ENCODE results near the gene SHISA9. TPM values are rescaled to one million over a fixed set of nuclear protein-coding genes. Genes with fewer than 3 reads are reported as not detected.

Gene SHISA9
- total and polyA plus RNA-seq, 2 donors (not counting 1 experiment from before 2014, with no cell fraction given): 0.03 to 0.07 TPM

DNA sequence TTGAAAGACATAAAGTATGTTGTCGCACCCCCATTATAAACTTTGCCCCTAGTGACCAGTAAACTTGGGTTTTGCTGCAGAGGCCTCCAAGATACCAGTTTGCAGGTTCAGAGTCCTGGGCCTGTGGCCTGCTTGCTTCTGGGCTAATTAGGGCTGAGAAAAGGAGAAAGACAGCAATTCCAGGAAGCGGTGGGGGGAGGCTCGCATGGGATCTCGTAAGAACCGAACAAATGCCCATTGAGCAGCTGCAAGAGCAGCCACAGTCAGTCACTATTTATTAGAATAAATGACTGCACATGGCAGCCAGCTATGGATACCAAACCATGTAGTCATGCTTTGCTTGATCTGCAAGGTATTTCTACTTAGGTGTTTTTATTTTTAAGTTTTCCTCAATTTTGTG lies 4.9 kb downstream of the SHISA9 start:
- Mint-ChIP-seq H3K4me3 (no peak overlapping the region), H3K4me1 (peaks cover 5% of the 10 kb centered on the region), H3K27ac (no peak overlapping the region), H3K27me3 (peaks cover 39% of the 10 kb centered on the region), H3K9me3 (ENCODE audit: insufficient read depth) (no peaks in the 10 kb centered on the region)
- Histone ChIP-seq H2AFZ (ENCODE audit: insufficient read depth, low read depth, low read length, poor library complexity, severe bottlenecking) (no peak overlapping the region), H3K36me3 (replicated peaks in 1 of 2; ENCODE audit: control extremely low read depth in 1 of 2, control insufficient read depth in 1 of 2, extremely low read depth in 1 of 2, insufficient read depth in 2 of 2, low read length in 1 of 2) (no peaks in the 10 kb centered on the region), H3K4me1 (ENCODE audit: control insufficient read depth in 2 of 2, insufficient read depth in 2 of 2, low read length in 2 of 2) (peaks cover 10% of the 10 kb centered on the region in 2 donors), H3K27me3 (replicated peaks in 1 of 4; ENCODE audit: control extremely low read depth in 1 of 4, control insufficient read depth in 3 of 4, insufficient read depth in 4 of 4, low read length in 3 of 4) (peaks cover 0 to 27% (median 6%) of the 10 kb centered on the region in 4 experiments), H4K20me1 (ENCODE audit: control insufficient read depth, insufficient read depth, low read length, poor library complexity, severe bottlenecking) (no peaks in the 10 kb centered on the region), H3K9ac (ENCODE audit: low read length) (no peak overlapping the region), H3K4me2 (replicated peaks; ENCODE audit: low read depth, low read length, poor library complexity, severe bottlenecking) (no peak overlapping the region), H3K4me3 (ENCODE audit: control extremely low read depth in 1 of 5, extremely low read depth in 1 of 5, insufficient read depth in 1 of 5, low read depth in 2 of 5, low read length in 4 of 5) (no peak overlapping the region), H3K79me2 (ENCODE audit: control insufficient read depth, insufficient read depth, low read length) (no peaks in the 10 kb centered on the region), H3K9me3 (ENCODE audit: control extremely low read depth in 1 of 3, control insufficient read depth in 2 of 3, insufficient read depth in 1 of 3, low read length in 2 of 3) (peaks cover 0 to 4% (median 0%) of the 10 kb centered on the region in 3 donors), H3K27ac (ENCODE audit: low read length in 2 of 2) (no peak overlapping the region)
- ChIA-PET CTCF (no interaction called here), POLR2A (no interaction called here)
- TF ChIP-seq EZH2 (IDR thresholded peaks at IDR 0.05; ENCODE audit: borderline replicate concordance, insufficient read depth, low read depth, low read length, poor library complexity, severe bottlenecking) (no peak), CTCF (IDR thresholded peaks at IDR 0.05) (no peak)
- DNase-seq (no peak), ATAC-seq (ENCODE audit: low read depth) (no peak)
- no CpG with 5 or more reads among the region's 5 CpGs for WGBS (ENCODE audit: insufficient coverage)
- intact Hi-C loops (cut with micrococcal nuclease): no loop called here

GRCh38 chr16:12906765-12907516 lies 5.5 kb downstream of the SHISA9 start:
- peaks cover 10% of the 10 kb centered on the region in 2 donors for H3K4me1 ChIP-seq (ENCODE audit: control insufficient read depth in 2 of 2, insufficient read depth in 2 of 2, low read length in 2 of 2)
- no peaks in the 10 kb centered on the region for H3K36me3 ChIP-seq (replicated peaks in 1 of 2; ENCODE audit: control extremely low read depth in 1 of 2, control insufficient read depth in 1 of 2, extremely low read depth in 1 of 2, insufficient read depth in 2 of 2, low read length in 1 of 2)
- no peaks in the 10 kb centered on the region for H3K9me3 Mint-ChIP-seq (ENCODE audit: insufficient read depth)
- no peaks in the 10 kb centered on the region for H4K20me1 ChIP-seq (ENCODE audit: control insufficient read depth, insufficient read depth, low read length, poor library complexity, severe bottlenecking)
- H3K4me2 ChIP-seq (replicated peaks; ENCODE audit: low read depth, low read length, poor library complexity, severe bottlenecking): no peak overlapping the region
- 91% methylated on average over 4 of the region's 5 CpGs for WGBS (ENCODE audit: insufficient coverage)
- H3K9ac ChIP-seq (ENCODE audit: low read length): no peak overlapping the region
- H3K4me1 Mint-ChIP-seq: peaks cover 5% of the 10 kb centered on the region
- peaks cover 0 to 27% (median 6%) of the 10 kb centered on the region in 4 experiments for H3K27me3 ChIP-seq (replicated peaks in 1 of 4; ENCODE audit: control extremely low read depth in 1 of 4, control insufficient read depth in 3 of 4, insufficient read depth in 4 of 4, low read length in 3 of 4)
- H3K27ac Mint-ChIP-seq: no peak overlapping the region
- POLR2A ChIA-PET: no interaction called here
- H3K27me3 Mint-ChIP-seq: peaks cover 39% of the 10 kb centered on the region
- CTCF ChIA-PET: no interaction called here
- H3K9me3 ChIP-seq (ENCODE audit: control extremely low read depth in 1 of 3, control insufficient read depth in 2 of 3, insufficient read depth in 1 of 3, low read length in 2 of 3): peaks cover 0 to 4% (median 0%) of the 10 kb centered on the region in 3 donors
- DNase-seq (no peak), ATAC-seq (ENCODE audit: low read depth) (no peak)
- H3K4me3 Mint-ChIP-seq: no peak overlapping the region
- H2AFZ ChIP-seq (ENCODE audit: insufficient read depth, low read depth, low read length, poor library complexity, severe bottlenecking): no peak overlapping the region
- H3K79me2 ChIP-seq (ENCODE audit: control insufficient read depth, insufficient read depth, low read length): no peaks in the 10 kb centered on the region
- H3K4me3 ChIP-seq (ENCODE audit: control extremely low read depth in 1 of 5, extremely low read depth in 1 of 5, insufficient read depth in 1 of 5, low read depth in 2 of 5, low read length in 4 of 5): no peak overlapping the region
- TF ChIP-seq EZH2 (IDR thresholded peaks at IDR 0.05; ENCODE audit: borderline replicate concordance, insufficient read depth, low read depth, low read length, poor library complexity, severe bottlenecking): no peak
- no peak for TF ChIP-seq CTCF (IDR thresholded peaks at IDR 0.05)
- intact Hi-C loops (cut with micrococcal nuclease): no loop called here
- H3K27ac ChIP-seq (ENCODE audit: low read length in 2 of 2): no peak overlapping the region
